ENCODE data around the gene COL7A1. TPM values are rescaled to one million over a fixed set of nuclear protein-coding genes. Genes with fewer than 3 reads are reported as not detected.

The COL7A1 gene
- total and polyA plus RNA-seq, 2 donors from 2014 or later, result 13.1 to 14.4 TPM

GRCh38 chr3:48599509-48600285, 4.6 kb upstream of the COL7A1 start:
- Histone ChIP-seq H3K27ac (ENCODE audit: low read depth in 2 of 2, low read length in 2 of 2) (peak overlapping the region in 1 of 2 donors; percentile 3), H3K4me1 (ENCODE audit: control insufficient read depth in 2 of 3, insufficient read depth in 2 of 3, low read depth in 1 of 3, low read length in 3 of 3) (peaks cover 0 to 4% (median 0%) of the 10 kb centered on the region in 3 donors), H3K4me3 (ENCODE audit: low read length in 3 of 3) (no peak overlapping the region), H3K9ac (ENCODE audit: low read length in 3 of 3) (peak overlapping the region in 1 of 3 donors; percentile 7), H3K27me3 (ENCODE audit: control insufficient read depth, insufficient read depth, low read length) (no peaks in the 10 kb centered on the region), H3K36me3 (ENCODE audit: control insufficient read depth in 2 of 3, insufficient read depth in 3 of 3, low read length in 3 of 3) (peaks cover 6 to 57% (median 46%) of the 10 kb centered on the region in 3 donors), H3K9me3 (ENCODE audit: control insufficient read depth in 2 of 3, insufficient read depth in 1 of 3, low read length in 3 of 3) (no peaks in the 10 kb centered on the region)
- DNase-seq (no peak), FAIRE-seq (no peak)
- TF ChIP-seq, protein P1, sequence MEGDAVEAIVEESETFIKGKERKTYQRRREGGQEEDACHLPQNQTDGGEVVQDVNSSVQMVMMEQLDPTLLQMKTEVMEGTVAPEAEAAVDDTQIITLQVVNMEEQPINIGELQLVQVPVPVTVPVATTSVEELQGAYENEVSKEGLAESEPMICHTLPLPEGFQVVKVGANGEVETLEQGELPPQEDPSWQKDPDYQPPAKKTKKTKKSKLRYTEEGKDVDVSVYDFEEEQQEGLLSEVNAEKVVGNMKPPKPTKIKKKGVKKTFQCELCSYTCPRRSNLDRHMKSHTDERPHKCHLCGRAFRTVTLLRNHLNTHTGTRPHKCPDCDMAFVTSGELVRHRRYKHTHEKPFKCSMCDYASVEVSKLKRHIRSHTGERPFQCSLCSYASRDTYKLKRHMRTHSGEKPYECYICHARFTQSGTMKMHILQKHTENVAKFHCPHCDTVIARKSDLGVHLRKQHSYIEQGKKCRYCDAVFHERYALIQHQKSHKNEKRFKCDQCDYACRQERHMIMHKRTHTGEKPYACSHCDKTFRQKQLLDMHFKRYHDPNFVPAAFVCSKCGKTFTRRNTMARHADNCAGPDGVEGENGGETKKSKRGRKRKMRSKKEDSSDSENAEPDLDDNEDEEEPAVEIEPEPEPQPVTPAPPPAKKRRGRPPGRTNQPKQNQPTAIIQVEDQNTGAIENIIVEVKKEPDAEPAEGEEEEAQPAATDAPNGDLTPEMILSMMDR (IDR thresholded peaks at IDR 0.05; ENCODE audit: borderline replicate concordance, extremely low read depth, insufficient read depth), result no peak
- intact Hi-C loops (cut with DNase I), result no loop called here

DNA sequence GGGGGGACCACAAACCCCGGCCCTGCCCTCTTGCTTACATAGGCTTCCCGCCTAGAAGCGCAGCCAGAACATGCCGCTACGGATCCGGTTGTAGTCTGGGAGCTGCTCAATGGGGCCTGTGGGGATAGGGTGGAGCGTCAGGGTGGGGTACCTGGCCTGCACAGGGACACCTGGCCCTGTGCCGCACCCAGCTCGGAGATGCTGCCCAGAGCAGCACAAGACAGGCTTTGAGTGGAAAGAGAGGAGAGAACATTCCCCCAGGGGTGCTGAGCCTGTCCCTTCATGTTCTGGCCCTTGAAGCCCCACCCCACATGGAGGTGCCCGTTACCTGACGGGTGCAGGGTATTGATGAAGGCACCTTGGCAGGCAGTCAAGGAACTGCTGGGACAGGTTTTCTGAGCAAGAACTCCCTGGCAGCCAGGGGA, 4.0 kb upstream of the COL7A1 start:
- no peak for FAIRE-seq
- H3K36me3 ChIP-seq (ENCODE audit: control insufficient read depth in 2 of 3, insufficient read depth in 3 of 3, low read length in 3 of 3), result peaks cover 4 to 51% (median 40%) of the 10 kb centered on the region in 3 donors
- peak overlapping the region; percentile 3 to 33 for H3K27ac ChIP-seq (ENCODE audit: low read depth in 2 of 2, low read length in 2 of 2)
- H3K4me1 ChIP-seq (ENCODE audit: control insufficient read depth in 2 of 3, insufficient read depth in 2 of 3, low read depth in 1 of 3, low read length in 3 of 3), result peaks cover 0 to 4% (median 0%) of the 10 kb centered on the region in 3 donors
- no peak overlapping the region for H3K4me3 ChIP-seq (ENCODE audit: low read length in 3 of 3)
- H3K9ac ChIP-seq (ENCODE audit: low read length in 3 of 3), result peak overlapping the region in 1 of 3 donors; percentile 7
- intact Hi-C loops (cut with DNase I), result no loop called here
- no peak for DNase-seq
- H3K9me3 ChIP-seq (ENCODE audit: control insufficient read depth in 2 of 3, insufficient read depth in 1 of 3, low read length in 3 of 3), result no peaks in the 10 kb centered on the region
- TF ChIP-seq, protein P1 (IDR thresholded peaks at IDR 0.05; ENCODE audit: borderline replicate concordance, extremely low read depth, insufficient read depth), result no peak
- no peaks in the 10 kb centered on the region for H3K27me3 ChIP-seq (ENCODE audit: control insufficient read depth, insufficient read depth, low read length)

GRCh38 chr3:48598323-48599076, 3.4 kb upstream of the COL7A1 start:
- FAIRE-seq (no peak), DNase-seq (peak in 4 of 5 donors; percentile 82 to 96 (median 90))
- H3K9me3 ChIP-seq (ENCODE audit: control insufficient read depth in 2 of 3, insufficient read depth in 1 of 3, low read length in 3 of 3), result no peaks in the 10 kb centered on the region
- peak overlapping the region; percentile 30 to 33 for H3K27ac ChIP-seq (ENCODE audit: low read depth in 2 of 2, low read length in 2 of 2)
- peaks cover 2 to 45% (median 35%) of the 10 kb centered on the region in 3 donors for H3K36me3 ChIP-seq (ENCODE audit: control insufficient read depth in 2 of 3, insufficient read depth in 3 of 3, low read length in 3 of 3)
- TF ChIP-seq, protein P1 (IDR thresholded peaks at IDR 0.05; ENCODE audit: borderline replicate concordance, extremely low read depth, insufficient read depth), result no peak
- no peaks in the 10 kb centered on the region for H3K27me3 ChIP-seq (ENCODE audit: control insufficient read depth, insufficient read depth, low read length)
- intact Hi-C loops (cut with DNase I), result no loop called here
- peaks cover 0 to 4% (median 0%) of the 10 kb centered on the region in 3 donors for H3K4me1 ChIP-seq (ENCODE audit: control insufficient read depth in 2 of 3, insufficient read depth in 2 of 3, low read depth in 1 of 3, low read length in 3 of 3)
- H3K4me3 ChIP-seq (ENCODE audit: low read length in 3 of 3), result no peak overlapping the region
- H3K9ac ChIP-seq (ENCODE audit: low read length in 3 of 3), result no peak overlapping the region
